ENCODE data around the gene PAK6.

DNA sequence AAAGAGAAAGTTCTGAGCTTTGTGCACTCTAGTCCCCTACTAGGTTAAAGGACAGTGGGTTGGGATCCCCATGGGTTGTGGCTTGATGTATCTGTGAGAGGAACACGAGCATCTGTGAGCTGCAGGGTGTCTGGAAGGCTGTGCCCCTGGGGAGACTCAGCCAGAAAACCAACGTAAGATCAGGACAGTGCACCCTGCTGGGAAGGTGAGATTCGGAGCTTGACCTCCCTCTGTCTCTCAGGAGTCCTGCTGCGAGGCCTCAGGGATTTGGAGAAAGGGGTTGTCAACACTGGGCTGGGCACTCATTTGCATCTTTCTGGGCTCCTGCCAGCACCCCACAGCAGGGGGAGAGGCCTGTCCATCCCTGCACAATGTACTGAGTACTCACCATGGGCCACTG lies 28.8 kb downstream of the PAK6 start:
- TF ChIP-seq, protein P1, sequence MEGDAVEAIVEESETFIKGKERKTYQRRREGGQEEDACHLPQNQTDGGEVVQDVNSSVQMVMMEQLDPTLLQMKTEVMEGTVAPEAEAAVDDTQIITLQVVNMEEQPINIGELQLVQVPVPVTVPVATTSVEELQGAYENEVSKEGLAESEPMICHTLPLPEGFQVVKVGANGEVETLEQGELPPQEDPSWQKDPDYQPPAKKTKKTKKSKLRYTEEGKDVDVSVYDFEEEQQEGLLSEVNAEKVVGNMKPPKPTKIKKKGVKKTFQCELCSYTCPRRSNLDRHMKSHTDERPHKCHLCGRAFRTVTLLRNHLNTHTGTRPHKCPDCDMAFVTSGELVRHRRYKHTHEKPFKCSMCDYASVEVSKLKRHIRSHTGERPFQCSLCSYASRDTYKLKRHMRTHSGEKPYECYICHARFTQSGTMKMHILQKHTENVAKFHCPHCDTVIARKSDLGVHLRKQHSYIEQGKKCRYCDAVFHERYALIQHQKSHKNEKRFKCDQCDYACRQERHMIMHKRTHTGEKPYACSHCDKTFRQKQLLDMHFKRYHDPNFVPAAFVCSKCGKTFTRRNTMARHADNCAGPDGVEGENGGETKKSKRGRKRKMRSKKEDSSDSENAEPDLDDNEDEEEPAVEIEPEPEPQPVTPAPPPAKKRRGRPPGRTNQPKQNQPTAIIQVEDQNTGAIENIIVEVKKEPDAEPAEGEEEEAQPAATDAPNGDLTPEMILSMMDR (IDR thresholded peaks at IDR 0.05; ENCODE audit: insufficient read depth, low read length, poor library complexity, severe bottlenecking): no peak
- TF ChIP-seq EZH2phosphoT487 (conservative IDR thresholded peaks at IDR 0.05; ENCODE audit: low read length): no peak
